ENCODE data around the gene PDE4D. TPM values are rescaled to one million over a fixed set of nuclear protein-coding genes. Genes with fewer than 3 reads are reported as not detected.

The PDE4D gene
- total RNA-seq (2014; rRNA removed; shearing (Covaris generic)): 4.1 and 6.3 TPM in 2 replicates

DNA sequence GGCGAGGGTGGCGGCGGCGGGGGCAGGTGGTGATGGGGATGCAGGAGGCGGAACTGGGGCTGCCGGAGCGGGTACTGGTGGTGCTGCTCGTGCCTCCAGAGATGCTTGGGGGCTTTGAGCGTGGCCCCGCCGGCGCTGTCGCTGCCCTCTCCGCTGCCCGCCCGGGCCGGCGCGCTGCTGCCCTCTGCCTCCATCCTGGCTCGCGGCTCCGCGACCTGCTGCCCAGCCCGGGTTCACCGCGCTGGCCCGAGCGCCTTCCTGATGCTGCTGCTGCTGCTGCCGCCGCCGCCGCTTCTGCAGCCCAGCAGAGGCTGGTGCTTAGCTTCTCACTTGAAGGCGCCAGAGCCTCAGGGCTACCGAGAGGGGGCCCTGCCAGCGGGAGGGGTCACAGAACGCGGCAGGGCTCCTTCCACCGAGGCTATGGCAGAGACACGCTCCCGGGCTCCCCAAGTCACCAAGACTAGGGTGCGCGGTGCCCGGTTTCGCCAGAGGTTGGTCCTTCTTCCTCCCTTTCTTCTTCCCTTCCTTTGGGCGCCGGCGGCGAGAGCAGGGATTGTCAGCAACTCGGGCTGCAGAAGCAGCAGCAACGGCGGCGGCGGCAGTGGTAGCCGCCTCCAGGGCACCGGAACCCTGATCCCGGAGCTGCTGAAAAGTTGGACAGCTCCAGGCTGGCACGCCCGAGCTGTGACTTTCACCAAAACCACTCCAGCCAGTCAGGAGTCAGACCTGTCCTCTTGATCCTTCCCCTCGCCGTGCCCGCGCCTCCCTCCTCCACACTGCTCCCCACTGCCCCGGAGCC is at the start of gene PDE4D:
TSS of gene PDE4D (minus strand) at position 298 of the 799 bp plus-strand sequence.
- peaks cover 32% of the 10 kb centered on the region for H3K27me3 ChIP-seq (replicated peaks)
- no peak within 1 kb of the TSS for H3K4me3 ChIP-seq
- peak; percentile 20 to 54 for DNase-seq (ENCODE audit: low read depth in 1 of 2, low spot score in 2 of 2)
- peaks cover 2% of the 10 kb centered on the region; the same call in 1 of the 2 replicates for H3K9me3 ChIP-seq (replicated peaks)
- H3K4me1 ChIP-seq (replicated peaks): peaks cover 7% of the 10 kb centered on the region
- H3K27ac ChIP-seq: no peak within 1 kb of the TSS
- H3K36me3 ChIP-seq: no peaks in the 10 kb centered on the region

DNA sequence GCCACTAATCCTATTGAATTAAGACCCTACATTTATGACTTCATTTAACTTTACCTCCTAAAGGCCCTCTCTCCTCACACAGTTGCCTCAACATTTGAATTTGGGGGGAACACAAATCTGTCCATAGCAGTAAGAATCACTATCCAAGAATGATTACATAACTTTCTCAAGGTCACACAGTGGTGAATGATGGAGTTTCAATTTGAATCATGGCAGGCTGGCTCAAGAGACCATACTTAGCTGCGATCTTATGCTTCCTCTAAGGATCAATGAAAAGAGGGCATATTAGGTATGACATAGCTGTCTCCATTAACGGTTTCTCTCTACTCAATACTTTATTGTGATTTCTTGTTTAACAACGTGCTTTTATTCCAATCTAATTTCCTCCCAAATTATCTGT is 44.1 kb upstream of the PDE4D start:
- Histone ChIP-seq H3K27ac (no peak overlapping the region), H3K36me3 (no peaks in the 10 kb centered on the region), H3K27me3 (replicated peaks) (peaks cover 3% of the 10 kb centered on the region; the same call in 1 of the 2 replicates), H3K4me3 (no peak overlapping the region), H3K4me1 (replicated peaks) (no peaks in the 10 kb centered on the region), H3K9me3 (replicated peaks) (no peaks in the 10 kb centered on the region)
- DNase-seq (ENCODE audit: low read depth in 1 of 2, low spot score in 2 of 2): no peak

DNA sequence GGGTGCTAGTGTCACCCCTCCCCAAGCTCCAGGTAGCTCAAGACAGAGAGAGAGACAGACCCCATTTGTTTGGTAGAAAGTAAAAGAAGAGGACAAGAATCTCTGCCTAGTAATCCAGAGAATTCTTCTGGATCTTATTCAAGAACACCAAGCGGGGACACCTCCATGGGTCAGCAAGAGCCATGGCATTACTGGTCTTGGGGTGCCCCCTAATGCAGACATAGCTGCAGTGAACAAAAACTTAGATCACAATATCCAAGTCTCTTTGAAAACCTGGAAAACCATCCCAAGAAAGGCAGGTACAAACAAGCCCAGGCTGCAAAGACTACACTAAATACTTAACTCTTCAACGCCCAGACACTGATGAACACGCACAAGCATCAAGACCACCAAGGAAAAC is 29.9 kb upstream of the PDE4D start:
- Histone ChIP-seq H3K4me1 (replicated peaks) (no peaks in the 10 kb centered on the region), H3K36me3 (no peaks in the 10 kb centered on the region), H3K9me3 (replicated peaks) (no peaks in the 10 kb centered on the region), H3K4me3 (no peak overlapping the region), H3K27ac (no peak overlapping the region), H3K27me3 (replicated peaks) (no peaks in the 10 kb centered on the region; the same call in 1 of the 2 replicates)
- DNase-seq (ENCODE audit: low read depth in 1 of 2, low spot score in 2 of 2): no peak

DNA sequence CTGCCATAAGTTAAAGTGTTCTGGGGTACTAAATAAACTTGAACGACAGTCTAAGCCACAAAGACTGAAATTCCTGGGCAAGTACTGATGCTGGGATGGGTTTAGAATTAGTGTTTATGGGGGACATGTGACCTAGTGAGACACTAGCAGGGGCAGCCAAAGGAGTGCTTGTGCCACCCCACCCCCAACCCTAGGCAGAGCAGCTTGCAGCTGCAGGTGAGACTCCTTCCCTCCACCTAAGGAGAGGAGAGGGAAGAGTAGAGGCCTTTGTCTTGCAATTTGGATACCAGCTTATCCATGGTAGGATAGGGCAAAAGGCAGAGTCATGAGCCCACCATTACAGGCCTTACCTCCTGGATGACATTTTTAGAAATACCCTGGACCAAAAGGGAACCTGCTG is 28.7 kb upstream of the PDE4D start:
- Histone ChIP-seq H3K4me3 (no peak overlapping the region), H3K36me3 (no peaks in the 10 kb centered on the region), H3K27ac (no peak overlapping the region), H3K4me1 (replicated peaks) (no peaks in the 10 kb centered on the region), H3K27me3 (replicated peaks) (no peaks in the 10 kb centered on the region; the same call in 1 of the 2 replicates), H3K9me3 (replicated peaks) (no peaks in the 10 kb centered on the region)
- no peak for DNase-seq (ENCODE audit: low read depth in 1 of 2, low spot score in 2 of 2)

DNA sequence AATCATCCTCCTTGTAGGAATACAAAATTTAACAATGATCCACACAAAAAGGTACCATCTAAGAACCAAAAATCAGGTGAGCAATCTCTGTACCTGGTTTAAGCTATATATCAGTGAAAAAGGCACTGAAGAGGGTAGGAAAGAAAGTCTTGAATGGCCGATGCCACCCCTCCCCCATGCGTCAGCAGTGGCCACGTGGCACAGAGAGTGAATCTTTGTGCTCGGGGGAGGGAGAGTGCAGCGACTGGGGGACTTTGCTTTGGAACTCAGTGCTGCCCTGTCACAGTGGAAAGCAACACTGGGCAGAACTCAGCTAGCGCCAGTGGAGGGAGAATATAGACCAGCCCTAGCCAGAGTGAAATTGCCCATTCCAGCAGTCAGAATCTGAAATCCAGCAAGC is 28.3 kb upstream of the PDE4D start:
- Histone ChIP-seq H3K27ac (no peak overlapping the region), H3K9me3 (replicated peaks) (no peaks in the 10 kb centered on the region), H3K36me3 (no peaks in the 10 kb centered on the region), H3K4me1 (replicated peaks) (no peaks in the 10 kb centered on the region), H3K27me3 (replicated peaks) (no peaks in the 10 kb centered on the region; the same call in 1 of the 2 replicates), H3K4me3 (no peak overlapping the region)
- DNase-seq (ENCODE audit: low read depth in 1 of 2, low spot score in 2 of 2): no peak

DNA sequence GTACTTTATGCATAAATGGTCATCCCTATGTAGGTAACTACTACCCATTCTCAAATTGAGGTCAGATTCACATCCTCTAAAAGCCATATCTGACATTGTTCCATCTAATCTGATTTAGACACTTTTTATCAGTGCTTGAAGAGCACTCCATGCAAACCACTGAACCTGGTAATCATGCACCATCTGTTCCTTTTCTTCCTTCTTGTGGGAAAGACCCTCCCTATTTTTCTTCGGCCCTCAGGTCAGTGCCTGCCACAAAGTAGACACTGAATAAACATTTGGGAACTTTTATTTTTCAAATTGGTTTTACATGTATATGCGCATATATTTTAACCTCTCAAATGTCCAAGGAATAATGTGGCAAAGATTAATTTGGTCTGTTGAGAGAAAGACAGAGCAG is 26.0 kb upstream of the PDE4D start:
- Histone ChIP-seq H3K36me3 (no peaks in the 10 kb centered on the region), H3K9me3 (replicated peaks) (no peaks in the 10 kb centered on the region), H3K4me3 (no peak overlapping the region), H3K27me3 (replicated peaks) (no peaks in the 10 kb centered on the region; the same call in 1 of the 2 replicates), H3K27ac (no peak overlapping the region), H3K4me1 (replicated peaks) (no peaks in the 10 kb centered on the region)
- no peak for DNase-seq (ENCODE audit: low read depth in 1 of 2, low spot score in 2 of 2)

DNA sequence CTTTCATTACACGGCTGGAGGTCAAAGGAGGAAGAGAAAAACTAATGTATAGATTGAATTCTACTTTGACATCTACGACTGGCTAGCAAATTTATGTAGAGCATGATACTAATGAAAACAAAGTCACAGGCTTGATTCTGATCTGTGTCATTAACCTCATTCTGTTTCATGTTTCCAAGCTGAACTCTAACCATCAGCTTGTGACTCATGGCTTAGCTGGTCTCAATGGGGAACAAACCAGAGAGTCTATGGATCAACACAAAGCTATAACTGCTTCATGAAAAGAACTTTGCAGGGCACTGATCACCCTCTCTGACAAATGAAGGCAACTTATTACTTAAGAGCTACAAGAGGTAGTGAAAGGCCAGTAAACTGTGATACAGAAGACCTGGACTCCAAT is 23.6 kb upstream of the PDE4D start:
- DNase-seq (ENCODE audit: low read depth in 1 of 2, low spot score in 2 of 2): no peak
- Histone ChIP-seq H3K4me1 (replicated peaks) (no peaks in the 10 kb centered on the region), H3K9me3 (replicated peaks) (no peaks in the 10 kb centered on the region), H3K4me3 (no peak overlapping the region), H3K27me3 (replicated peaks) (no peaks in the 10 kb centered on the region; the same call in 1 of the 2 replicates), H3K36me3 (no peaks in the 10 kb centered on the region), H3K27ac (no peak overlapping the region)

DNA sequence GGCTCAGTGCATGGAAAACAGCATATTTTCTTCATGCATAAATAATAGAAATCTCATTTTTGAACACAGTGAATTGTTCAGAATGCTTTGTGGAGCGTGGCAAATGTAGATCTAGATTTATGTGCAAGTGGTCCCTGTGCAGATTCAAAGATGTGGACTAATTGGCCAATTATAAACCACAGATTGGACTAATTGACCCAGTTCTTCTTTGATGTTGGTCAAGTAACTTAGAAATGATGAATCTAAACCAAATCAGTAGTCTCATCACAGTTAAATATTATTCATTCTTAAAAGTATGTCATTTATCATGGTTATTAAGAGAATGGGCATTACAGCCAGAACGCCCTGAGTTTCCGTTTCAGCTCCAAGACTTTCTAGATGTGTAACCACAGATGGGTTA is 11.7 kb upstream of the PDE4D start:
- H3K27me3 ChIP-seq (replicated peaks): peaks cover 6% of the 10 kb centered on the region; the same call in 1 of the 2 replicates
- no peaks in the 10 kb centered on the region for H3K9me3 ChIP-seq (replicated peaks)
- no peaks in the 10 kb centered on the region for H3K4me1 ChIP-seq (replicated peaks)
- no peak overlapping the region for H3K4me3 ChIP-seq
- no peaks in the 10 kb centered on the region for H3K36me3 ChIP-seq
- no peak overlapping the region for H3K27ac ChIP-seq
- no peak for DNase-seq (ENCODE audit: low read depth in 1 of 2, low spot score in 2 of 2)

DNA sequence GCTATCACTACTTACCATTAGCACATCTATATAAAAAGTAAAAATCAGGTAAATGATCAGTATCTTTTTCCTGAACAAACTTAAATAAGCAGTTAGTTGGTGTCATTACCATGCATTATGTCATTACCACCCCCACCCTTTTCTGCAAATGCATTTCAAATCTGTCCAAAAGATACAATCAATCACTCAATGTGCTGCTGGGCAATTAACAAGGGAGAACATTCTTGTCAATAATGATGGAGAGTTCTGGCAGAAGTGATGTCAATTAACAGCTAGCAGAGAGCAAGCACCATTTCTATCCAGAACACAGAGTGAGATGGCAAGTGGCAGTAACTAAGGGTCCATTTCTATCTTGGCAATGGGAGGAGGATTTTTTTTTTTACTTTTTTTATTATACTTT is 3.5 kb upstream of the PDE4D start:
- Histone ChIP-seq H3K27me3 (replicated peaks) (peaks cover 23% of the 10 kb centered on the region), H3K36me3 (no peaks in the 10 kb centered on the region), H3K4me3 (no peak overlapping the region), H3K27ac (no peak overlapping the region), H3K4me1 (replicated peaks) (peaks cover 7% of the 10 kb centered on the region), H3K9me3 (replicated peaks) (peaks cover 2% of the 10 kb centered on the region; the same call in 1 of the 2 replicates)
- DNase-seq (ENCODE audit: low read depth in 1 of 2, low spot score in 2 of 2): no peak

DNA sequence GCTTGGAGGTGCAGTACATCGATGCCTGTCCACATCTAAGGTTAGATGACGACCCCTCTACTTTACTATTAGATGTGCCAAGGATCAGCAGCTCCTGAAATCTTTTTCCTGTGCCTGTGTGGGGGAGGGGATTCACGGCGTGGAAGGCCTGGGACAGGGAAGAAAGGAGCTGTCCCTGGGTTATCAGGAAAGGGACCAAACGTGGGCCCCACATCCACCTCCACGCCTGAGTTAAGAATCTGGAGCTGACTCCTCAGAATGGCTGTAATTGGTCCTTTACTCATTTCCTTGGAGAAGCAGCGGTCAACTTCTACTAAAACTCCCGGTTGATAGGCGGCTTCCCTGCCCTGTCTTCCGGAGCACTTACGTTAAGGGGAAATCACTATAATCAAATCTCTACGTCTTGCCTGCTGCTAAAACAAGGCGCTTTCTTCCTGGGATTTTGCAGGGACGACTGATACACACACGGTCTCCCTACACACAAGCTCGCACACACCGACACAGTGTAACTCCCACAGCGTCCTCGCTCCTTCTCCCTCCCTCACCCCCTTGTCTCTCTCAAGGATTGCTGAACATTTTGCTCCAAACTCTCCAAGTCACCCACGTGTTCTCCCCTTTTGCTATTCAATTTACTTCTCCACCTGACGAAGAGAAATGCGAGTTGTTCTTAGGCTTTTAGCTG is 1.4 kb downstream of the PDE4D start:
- Histone ChIP-seq H3K27ac (no peak overlapping the region), H3K27me3 (replicated peaks) (peaks cover 32% of the 10 kb centered on the region), H3K4me3 (no peak overlapping the region), H3K4me1 (replicated peaks) (peaks cover 7% of the 10 kb centered on the region), H3K9me3 (replicated peaks) (peaks cover 2% of the 10 kb centered on the region; the same call in 1 of the 2 replicates), H3K36me3 (no peaks in the 10 kb centered on the region)
- DNase-seq (ENCODE audit: low read depth in 1 of 2, low spot score in 2 of 2): no peak

DNA sequence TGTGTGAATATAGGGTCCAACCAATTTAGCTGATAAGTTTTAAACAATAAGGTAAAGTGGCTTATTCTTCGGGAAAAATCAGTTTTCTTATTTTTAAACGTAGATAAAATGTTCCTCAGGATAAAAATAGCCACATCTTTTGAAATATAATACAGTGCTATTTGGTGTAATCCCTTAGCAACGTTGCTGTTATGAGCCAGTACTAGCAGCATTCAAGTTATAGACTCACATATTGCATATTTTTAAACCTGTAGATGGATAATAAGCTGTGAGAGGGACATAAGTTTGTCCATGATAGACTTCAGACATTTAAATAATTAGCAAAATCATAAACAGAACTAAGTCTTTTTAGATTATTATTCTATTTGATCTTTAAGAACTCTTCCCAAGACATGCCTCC is 6.3 kb downstream of the PDE4D start:
- peaks cover 11% of the 10 kb centered on the region for H3K27me3 ChIP-seq (replicated peaks)
- no peak for DNase-seq (ENCODE audit: low read depth in 1 of 2, low spot score in 2 of 2)
- no peaks in the 10 kb centered on the region for H3K4me1 ChIP-seq (replicated peaks)
- no peaks in the 10 kb centered on the region for H3K36me3 ChIP-seq
- no peak overlapping the region for H3K27ac ChIP-seq
- no peaks in the 10 kb centered on the region for H3K9me3 ChIP-seq (replicated peaks)
- no peak overlapping the region for H3K4me3 ChIP-seq

DNA sequence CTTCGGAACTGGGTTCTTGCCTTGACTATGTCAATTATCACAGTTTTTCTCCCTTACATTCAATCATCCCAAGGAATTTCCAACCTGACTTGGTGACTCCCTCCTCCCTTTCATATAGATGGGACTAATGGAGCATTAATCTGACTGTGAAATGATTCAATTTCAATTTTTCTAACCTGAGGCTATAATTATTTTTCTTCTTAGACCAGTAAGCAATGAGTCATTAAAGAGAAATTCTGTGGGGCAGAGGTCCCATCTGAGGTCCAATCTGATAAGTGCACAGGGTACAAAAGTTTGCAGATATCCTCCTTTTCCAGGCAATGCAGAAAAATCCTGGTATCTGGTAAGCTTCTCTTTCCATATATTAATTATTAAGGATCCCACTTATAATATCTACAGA is 18.9 kb downstream of the PDE4D start:
- no peaks in the 10 kb centered on the region for H3K27me3 ChIP-seq (replicated peaks)
- H3K27ac ChIP-seq: no peak overlapping the region
- H3K4me1 ChIP-seq (replicated peaks): peaks cover 28% of the 10 kb centered on the region
- H3K4me3 ChIP-seq: no peak overlapping the region
- H3K36me3 ChIP-seq: no peaks in the 10 kb centered on the region
- DNase-seq (ENCODE audit: low read depth in 1 of 2, low spot score in 2 of 2): peak in 1 of 2 experiments; percentile 8
- H3K9me3 ChIP-seq (replicated peaks): no peaks in the 10 kb centered on the region

DNA sequence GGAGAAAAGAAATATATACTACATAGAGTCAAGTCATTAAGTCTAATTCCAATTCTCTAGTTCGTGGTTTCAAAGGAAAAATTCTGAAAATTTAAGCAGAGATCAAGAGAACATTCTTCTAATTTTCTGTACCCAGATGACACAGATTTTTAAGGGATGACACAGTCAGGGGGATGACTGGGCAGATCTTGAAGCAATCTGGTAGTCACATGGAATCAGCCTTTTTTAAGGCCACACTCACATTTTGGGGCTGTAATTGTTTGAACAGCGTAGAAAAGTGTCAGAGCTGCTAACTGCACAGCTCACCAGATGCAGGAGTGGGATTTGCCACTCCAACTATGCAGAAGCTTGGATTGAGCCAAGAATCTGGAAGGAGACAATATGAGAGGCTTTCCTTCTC is 20.4 kb downstream of the PDE4D start:
- Histone ChIP-seq H3K36me3 (no peaks in the 10 kb centered on the region), H3K4me1 (replicated peaks) (peaks cover 28% of the 10 kb centered on the region), H3K4me3 (no peak overlapping the region), H3K27me3 (replicated peaks) (no peaks in the 10 kb centered on the region), H3K27ac (peak overlapping the region; percentile 70), H3K9me3 (replicated peaks) (no peaks in the 10 kb centered on the region)
- peak; percentile 47 to 66 for DNase-seq (ENCODE audit: low read depth in 1 of 2, low spot score in 2 of 2)

DNA sequence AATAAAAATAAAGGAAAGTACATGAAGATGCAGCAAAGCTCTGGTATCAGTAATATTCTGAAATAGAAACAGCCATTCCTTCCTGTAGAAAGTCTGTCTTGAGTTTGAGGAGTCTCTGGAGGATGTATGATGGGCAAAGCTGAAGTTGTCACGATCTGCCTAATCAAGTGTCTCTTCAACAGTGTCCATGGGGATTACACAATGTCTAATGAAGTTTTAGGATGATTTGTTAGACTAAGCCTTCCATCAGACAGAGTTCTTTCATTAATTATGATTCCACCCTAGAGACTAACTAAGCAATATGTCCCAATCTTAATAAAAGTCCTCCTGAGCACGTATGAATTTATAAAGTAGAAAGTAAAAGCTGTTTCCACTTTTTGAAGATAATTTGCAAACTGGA is 26.9 kb downstream of the PDE4D start:
- no peaks in the 10 kb centered on the region; the same call in 1 of the 2 replicates for H3K4me1 ChIP-seq (replicated peaks)
- no peaks in the 10 kb centered on the region for H3K36me3 ChIP-seq
- H3K9me3 ChIP-seq (replicated peaks): no peaks in the 10 kb centered on the region
- no peak for DNase-seq (ENCODE audit: low read depth in 1 of 2, low spot score in 2 of 2)
- no peak overlapping the region for H3K27ac ChIP-seq
- no peak overlapping the region for H3K4me3 ChIP-seq
- no peaks in the 10 kb centered on the region for H3K27me3 ChIP-seq (replicated peaks)

Data from SJSA1 (cell line).